Fibroblast of skin of right biceps (primary cell): Measurements from ENCODE around the gene PTGDS.
A peak's percentile ranks its signal among the peaks of the same experiment; 100 is the strongest.

Experiments used
- DNase-seq: peaks from one replicate; pipeline ENCODE4 v3.0.0-alpha.2; 2013

PTGDS gene

DNA sequence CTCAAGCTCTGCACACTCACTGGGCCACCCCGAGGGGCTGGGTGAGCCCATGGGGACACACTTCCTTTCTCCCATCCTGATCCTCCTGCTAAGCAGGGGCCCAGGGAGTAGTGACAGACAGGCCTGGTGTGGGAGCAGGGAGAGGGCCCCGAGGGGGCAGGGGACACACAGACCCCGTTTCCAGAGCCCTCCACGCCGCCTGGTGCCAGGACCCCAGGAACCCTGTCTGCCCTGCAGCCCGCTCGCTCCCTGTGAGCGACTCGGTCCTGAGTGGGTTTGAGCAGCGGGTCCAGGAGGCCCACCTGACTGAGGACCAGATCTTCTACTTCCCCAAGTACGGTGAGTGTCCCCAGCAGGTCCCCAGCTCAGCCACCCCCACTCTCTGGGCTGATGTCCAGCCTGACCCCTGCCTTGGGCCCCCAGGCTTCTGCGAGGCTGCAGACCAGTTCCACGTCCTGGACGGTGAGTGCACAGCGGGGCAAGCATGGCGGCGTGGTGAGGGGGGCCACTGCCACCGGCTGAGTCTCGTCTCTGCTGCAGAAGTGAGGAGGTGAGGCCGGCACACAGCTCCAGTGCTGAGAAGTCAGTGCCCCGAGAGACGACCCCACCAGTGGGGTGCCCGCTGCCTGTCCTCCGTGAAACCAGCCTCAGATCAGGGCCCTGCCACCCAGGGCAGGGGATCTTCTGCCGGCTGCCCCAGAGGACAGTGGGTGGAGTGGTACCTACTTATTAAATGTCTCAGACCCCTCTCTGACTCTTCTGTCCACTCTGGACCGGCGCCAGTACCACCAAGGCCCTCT, 30.9 kb upstream of the PTGDS start:
- DNase-seq, result no peak

DNA sequence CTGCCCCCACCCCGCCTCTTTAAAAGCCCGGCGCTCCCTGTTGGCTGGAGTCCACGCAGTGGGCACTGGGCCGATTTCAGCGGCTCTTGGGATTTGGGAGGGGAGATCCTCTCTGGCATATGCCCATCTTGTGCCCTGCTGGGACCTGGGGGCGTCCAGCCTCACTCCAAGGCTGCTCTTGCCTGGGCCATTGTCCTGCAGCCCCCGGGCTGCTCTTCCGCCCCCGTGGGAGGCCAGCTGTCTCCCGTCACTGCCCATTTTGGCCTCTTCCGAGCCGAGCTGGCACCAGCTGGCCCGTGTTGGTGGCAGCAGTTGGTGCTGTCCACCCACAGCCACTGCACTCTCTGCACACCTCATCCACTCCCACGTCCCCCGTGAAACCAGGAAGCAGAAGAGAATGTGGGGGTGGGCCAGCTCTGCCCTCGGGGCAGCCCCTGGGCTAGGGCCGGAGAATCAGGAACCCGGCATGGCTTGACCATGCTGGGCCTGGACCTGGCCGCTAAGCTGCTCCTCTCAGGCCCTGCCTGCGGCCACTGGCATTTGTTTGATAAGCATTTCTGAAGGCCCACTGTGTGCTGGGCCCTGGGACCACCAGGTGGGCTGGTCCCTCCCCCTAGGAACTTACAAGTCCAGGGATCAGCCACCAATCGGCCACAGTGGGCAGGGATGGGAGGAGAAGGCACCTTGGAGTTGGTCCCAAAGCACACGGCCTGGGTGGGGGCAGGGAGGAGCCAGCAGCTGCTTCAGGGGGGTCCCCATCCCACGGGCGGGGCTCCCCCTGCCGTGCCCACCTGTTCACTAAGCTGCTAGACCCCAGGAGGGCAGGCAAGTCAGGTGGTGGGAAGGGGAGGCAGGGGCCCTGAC, 30.0 kb upstream of the PTGDS start:
- DNase-seq, result no peak

- peak; percentile 21 for DNase-seq
Measured at GRCh38 chr9:136947955-136948510, 29.3 kb upstream of the PTGDS start.

- no peak for DNase-seq
Measured at GRCh38 chr9:136949239-136949816, 28.0 kb upstream of the PTGDS start.

DNA sequence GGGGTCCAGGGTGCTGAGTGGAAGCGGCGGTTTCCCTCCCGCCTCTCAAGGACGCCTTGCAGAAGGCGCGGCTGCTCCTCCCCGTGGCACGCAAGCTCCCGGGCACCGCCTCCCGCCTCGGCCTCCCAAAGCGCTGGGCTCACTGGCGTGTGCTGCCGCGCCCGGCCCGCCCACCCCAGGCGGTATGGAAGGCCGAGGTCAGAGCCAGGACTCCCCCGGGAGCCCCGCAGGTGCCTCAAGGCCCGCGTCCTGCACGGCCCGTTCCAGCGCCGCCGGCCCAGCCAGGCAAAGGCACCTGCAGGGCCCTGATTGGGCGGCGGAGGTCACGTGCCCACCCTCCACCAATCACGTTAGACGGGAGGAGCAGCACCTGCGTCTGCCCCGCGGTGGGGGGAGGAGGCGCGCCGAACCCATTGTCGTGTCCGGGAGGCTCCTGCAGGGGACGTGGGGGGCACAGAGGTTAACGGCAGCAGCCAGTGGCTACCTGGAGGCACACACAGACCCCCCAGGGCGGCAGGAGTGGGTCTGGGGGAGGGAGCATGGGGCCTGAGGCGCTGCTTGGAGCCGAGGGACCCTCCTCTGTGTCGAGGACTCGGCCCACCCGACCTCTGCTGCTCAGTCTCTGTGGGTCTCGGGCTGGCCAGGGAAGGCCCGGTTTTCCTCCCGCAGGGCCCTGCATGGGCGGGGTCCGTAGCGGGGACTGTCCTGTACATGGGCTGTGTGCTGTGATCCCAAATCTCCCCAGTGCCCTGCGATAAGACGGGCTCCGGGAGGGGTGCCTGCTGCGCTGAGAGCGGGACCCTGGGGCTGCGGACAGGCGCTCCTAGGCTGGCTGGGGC, 27.3 kb upstream of the PTGDS start:
- DNase-seq, result peak; percentile 77

- DNase-seq, result no peak
Measured at GRCh38 chr9:136950656-136951276, 26.5 kb upstream of the PTGDS start.

DNA sequence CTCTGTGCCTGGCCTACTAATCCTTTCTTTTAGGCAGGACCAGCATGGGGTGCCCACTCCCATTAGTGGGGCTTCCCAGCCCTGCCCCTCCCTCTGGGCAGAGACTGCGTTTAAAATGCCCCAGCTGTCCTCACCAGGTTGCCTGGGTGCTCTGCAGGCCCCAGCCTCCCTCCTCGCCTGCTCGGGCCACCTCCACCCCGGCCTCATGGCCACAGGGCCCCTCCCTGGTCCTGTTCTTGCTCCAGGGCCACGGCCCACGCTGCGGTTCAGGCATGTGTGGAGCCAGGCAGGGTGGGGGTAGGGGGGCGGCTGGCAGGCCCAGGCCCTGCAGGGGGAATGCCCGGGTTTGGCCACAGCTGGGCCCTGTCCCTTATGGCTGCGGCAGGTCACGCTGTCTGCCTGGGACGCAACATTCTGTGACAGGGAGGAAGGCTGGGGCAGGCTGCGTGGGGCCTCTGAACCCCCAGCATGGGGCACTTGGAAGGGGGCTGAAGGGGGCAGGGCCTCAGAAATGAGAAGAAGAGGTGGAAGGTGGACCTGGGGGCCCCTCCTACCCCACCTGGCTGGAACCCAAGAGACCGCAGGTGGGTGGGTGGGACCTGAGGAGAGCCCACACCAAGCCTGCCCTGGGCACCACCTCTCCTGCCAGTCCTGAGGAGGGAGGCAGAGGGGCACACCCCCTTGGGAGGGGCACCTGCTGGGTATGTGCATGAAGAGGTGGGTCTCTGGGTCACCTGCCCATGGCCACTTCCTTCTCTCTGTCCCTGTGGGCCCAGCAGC, 25.6 kb upstream of the PTGDS start, which contains the start of gene LCN12:
LCN12 (plus strand) TSS at position 733 of the 780 bp plus-strand sequence. CDS start 55 bp downstream, outside the sequence.
- DNase-seq, result no peak

DNA sequence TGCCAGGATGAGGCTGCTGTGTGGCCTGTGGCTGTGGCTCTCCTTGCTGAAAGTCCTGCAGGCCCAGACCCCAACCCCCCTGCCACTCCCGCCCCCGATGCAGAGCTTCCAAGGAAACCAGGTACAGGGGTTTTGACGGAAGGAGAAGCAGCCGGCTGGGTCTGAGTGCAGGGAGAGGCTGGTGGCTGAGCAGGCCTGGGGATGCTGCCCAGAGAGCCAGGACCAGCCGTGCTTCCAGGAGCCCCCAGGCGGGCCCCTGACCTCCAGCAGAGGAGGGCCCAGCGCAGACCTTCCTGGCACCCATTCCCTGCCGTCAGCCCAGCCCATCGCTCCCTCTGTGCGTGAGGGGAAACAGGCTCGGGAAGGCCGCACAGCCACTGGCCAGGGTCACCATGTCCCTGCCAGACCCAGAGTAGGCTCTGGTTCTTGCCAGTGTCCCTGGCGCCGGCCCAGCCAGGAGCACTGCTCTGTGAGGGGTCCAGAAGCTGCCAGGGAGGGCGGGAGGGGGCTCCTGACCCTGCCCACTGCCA, 24.9 kb upstream of the PTGDS start:
- no peak for DNase-seq

DNA sequence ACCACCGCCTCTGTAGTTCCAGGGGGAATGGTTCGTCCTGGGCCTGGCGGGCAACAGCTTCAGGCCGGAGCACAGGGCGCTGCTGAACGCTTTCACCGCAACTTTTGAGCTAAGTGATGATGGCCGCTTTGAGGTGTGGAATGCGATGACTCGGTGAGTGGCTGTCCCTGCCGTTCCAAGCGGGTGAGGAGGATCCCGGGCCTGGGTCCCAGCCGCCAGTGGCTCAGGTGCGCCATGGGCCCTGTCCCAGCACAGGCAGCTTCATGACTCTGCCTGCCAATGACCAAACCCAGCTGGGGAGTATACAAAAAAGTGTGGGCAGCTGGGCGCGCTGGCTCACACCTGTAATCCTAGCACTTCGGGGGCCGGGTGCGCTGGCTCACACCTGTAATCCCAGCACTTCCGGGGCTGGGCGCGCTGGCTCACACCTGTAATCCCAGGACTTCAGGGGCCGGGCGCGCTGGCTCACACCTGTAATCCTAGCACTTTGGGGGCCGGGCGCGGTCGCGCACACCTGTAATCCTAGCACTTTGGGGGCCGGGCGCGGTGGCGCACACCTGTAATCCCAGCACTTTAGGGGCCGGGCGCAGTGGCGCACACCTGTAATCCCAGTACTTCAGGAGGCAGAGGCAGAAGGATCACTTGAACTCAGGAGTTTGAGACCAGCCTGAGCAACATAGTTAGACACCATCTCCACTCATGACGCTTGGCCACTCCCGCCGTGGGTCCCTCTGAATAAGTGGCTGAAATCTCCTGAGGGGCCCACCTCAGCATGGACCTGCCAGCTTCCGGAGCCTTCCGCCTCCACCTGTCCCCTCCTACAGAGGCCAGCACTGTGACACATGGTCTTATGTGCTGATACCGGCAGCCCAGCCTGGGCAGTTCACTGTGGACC, 24.2 kb upstream of the PTGDS start:
- no peak for DNase-seq

- no peak for DNase-seq
Measured at GRCh38 chr9:136953771-136954269, 23.5 kb upstream of the PTGDS start.

DNA sequence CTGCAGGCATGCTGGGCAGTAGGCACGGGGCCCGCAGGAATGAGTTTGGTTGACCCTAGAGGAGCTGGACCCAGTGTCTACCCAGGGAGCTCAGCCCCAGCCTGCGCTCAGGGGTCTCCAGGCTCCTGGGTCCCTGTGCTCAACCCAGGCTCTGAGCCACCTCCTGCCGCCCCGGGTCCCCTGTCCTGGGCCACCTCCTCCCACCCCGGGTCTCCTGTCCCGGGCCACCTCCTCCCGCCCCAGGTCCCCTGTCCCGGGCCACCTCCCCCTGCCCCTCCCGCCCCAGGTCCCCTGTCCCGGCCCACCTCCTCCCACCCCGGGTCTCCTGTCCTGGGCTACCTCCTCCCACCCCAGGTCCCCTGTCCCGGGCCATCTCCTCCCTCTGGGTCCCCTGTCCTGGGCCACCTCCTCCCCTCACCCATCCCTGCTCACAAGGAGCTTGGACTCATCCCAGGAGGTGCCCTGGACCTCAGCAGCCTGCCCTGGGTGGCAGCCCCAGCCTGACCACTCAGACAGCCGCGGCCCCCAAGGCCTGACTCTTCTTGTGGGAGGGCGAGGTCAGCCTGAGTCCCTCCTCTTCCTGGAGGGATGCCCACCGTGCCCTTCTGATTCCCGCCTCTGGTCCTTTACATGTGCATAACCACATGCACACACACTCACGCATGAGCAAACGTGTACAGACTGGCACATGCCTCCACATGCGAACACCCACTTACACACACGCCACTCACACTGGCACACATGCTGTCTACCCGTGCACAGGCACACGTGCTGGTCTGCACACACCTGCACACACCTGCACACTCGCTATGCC, 22.8 kb upstream of the PTGDS start:
- DNase-seq, result no peak

DNA sequence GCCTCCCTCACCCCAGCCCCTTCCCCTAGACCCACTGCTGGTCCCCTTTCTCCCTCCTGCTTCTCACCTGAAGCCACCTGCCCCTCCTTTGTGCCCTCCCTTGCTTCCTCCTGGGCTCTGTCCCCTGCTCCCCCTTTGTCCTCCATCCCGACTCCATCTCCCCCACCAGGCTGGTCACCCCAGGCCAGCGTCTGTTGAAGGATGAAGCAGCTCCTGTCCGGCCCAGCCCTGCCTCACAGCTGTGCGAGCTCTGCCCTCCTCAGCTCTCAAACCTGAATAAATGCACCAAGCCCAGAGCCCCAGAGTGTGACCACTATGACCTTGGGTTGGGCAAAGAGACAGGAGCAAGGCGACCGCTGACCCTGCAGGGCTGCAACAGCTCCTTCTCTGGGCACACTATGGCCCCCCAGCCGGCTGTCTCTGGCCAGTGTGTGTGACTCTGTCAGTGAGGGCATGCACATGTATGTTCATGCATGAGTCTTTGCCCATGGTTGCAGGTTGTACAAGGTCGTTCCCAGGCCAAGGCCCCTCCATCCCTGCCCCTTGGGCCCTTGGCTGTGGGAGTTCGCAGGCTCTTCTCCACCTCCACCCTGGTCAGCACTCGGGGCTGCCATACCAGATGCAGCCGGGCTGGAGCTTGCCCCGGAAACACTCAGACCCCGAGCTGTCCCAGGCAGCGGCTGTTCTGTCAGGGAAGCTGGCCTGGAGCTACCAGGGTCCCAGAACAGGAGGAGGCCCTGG, 21.9 kb upstream of the PTGDS start:
- no peak for DNase-seq

DNA sequence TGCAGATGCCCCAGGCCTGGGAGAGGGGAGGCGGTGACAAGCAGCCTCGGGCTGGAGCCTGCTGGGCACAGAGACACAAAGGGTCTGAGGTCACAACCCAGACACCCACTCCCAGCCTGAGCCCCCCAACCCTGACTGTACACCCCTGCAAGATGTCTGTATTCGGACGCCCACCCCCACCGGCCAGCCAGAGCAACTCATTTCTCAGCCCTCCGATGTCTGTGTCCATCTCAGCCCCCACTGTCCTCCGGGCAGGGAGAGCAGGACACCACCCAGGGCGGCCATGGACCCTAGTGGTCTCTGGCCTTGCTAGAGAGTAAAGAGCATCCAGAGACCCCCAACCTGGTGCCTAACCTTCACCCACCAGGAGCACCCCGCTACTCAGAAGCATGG, 21.4 kb upstream of the PTGDS start:
- DNase-seq, result no peak

GRCh38 chr9:136956604-136957003, 20.7 kb upstream of the PTGDS start:
- DNase-seq, result no peak

DNA sequence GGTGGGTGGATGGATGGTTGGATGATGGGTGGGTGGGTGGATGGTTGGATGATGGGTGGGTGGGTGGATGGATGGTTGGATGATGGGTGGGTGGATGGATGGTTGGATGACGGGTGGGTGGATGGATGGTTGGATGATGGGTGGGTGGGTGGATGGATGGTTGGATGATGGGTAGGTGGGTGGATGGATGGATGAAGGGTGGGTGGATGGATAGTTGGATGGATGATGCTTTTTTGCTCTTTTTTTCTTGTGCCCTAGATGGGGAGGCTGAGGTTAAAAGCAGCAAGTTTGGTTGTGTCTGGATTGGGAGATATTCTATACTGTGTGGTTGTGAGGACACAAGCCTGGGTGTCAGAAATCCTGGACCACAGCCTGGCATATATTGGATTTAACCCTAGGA, 19.8 kb upstream of the PTGDS start:
- no peak for DNase-seq

- no peak for DNase-seq
Measured at GRCh38 chr9:136957901-136958300, 19.4 kb upstream of the PTGDS start.

DNA sequence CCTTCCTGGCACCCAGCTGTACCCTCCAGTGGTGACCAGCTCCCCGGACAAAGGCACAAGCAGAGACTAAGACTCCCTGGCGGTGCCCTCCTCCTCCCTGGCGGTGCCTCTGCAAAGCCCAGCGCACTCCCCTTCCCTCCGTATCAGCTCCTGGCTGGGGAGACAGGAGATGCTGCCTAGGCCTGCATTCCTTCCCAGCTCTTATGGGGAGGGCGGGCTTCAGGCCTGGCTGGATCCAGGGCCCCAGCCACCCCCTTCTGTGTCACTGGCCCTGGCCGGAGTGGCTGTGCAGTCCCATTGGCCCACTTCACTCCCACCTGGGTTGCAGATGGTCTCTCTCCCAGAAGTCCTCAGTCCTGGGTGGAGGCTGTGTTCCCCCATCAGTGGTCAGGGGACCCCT, 18.8 kb upstream of the PTGDS start:
- no peak for DNase-seq
